Right cardiac atrium (tissue), 5 donors: ENCODE data around the gene LHFPL6. TPM values are rescaled to one million over a fixed set of nuclear protein-coding genes. Genes with fewer than 3 reads are reported as not detected.
A peak's percentile ranks its signal among the peaks of the same experiment; 100 is the strongest.

Experiments
- ATAC-seq, 2 donors: fragments of 200-7000 bp; cut with Tn5 transposase; one replicate each; pipeline versions ENCODE4 v1.8.0 to v1.9.1; 2020; ENCODE audit warnings: moderate library complexity in 2 of 2, mild to moderate bottlenecking in 1 of 2
- DNase-seq, 3 donors: peaks; one replicate each; pipeline ENCODE4 v3.0.0-alpha.2; 2020
- H3K27ac ChIP-seq: one replicate; pipeline ENCODE4 v1.5.1; 2013; ENCODE audit warnings: mild to moderate bottlenecking, low read length, control low read depth, moderate library complexity
- H3K27me3 ChIP-seq: one replicate; pipeline ENCODE4 v1.6.1; 2013; ENCODE audit not compliant: control insufficient read depth, insufficient read depth
- H3K4me1 ChIP-seq: one replicate; pipeline ENCODE4 v1.6.1; 2013; ENCODE audit warnings: low read length; ENCODE audit not compliant: control insufficient read depth, insufficient read depth
- H3K4me3 ChIP-seq: one replicate; pipeline ENCODE4 v1.5.1; 2013; ENCODE audit warnings: low read length, control low read depth
- H3K9me3 ChIP-seq: one replicate; pipeline ENCODE4 v1.6.1; 2013; ENCODE audit warnings: low read length; ENCODE audit not compliant: control insufficient read depth
- WGBS: extraction: QIAGEN DNeasy Blood & Tissue Kit; methylation state at CpG from one replicate; pipeline ENCODE4 v1.1.7; 2013; 5-methylcytosine and 5-hydroxymethylcytosine counted together
- intact Hi-C, 4 donors: fragments of 100-400 bp; cut with DNase I; formaldehyde crosslinking; loops; one replicate each; pipeline versions ENCODE4 v1.11.0 to v1.14.0; 2022 to 2023
- polyA plus RNA-seq: library from polyadenylated mRNA; stranded (reverse); fragments of 200-250 nt; gene quantifications from one replicate; pipeline ENCODE4 v1.2.3, GENCODE V29; 2013
- total RNA-seq, 4 donors: library from RNA; stranded (reverse); fragmentation: NEBNext Ultra II Directional; extraction: Animal tissue kit (Norgen Biotek cat#: 25700); gene quantifications; one replicate each; pipeline ENCODE4 v1.2.1, GENCODE V29; 2021
- donor health status: healthy with polysubstance abuse.
- donor health status: DM: no; HTN: yes; CAD: no.
- donor health status: DM: no; HTN: no; CAD: no.
- donor health status: DM: no; HTN: yes; CAD: no; lungs with severe emphysema.
- donor health status: DM: yes; HTN: yes; CAD: no.

The LHFPL6 gene
- total and polyA plus RNA-seq, 5 donors, result 54.0 to 66.8 (median 58.5) TPM

GRCh38 chr13:39577203-39577602 is 25.8 kb downstream of the LHFPL6 start:
- ATAC-seq, result no peak
- Histone ChIP-seq H3K27ac (no peak overlapping the region), H3K4me3 (no peak overlapping the region), H3K4me1 (peaks cover 13% of the 10 kb centered on the region), H3K9me3 (no peaks in the 10 kb centered on the region), H3K27me3 (no peaks in the 10 kb centered on the region)
- intact Hi-C loops, result no loop called here
- WGBS, result 84% methylated on average over 2 of the region's 2 CpGs
- no peak for DNase-seq

DNA sequence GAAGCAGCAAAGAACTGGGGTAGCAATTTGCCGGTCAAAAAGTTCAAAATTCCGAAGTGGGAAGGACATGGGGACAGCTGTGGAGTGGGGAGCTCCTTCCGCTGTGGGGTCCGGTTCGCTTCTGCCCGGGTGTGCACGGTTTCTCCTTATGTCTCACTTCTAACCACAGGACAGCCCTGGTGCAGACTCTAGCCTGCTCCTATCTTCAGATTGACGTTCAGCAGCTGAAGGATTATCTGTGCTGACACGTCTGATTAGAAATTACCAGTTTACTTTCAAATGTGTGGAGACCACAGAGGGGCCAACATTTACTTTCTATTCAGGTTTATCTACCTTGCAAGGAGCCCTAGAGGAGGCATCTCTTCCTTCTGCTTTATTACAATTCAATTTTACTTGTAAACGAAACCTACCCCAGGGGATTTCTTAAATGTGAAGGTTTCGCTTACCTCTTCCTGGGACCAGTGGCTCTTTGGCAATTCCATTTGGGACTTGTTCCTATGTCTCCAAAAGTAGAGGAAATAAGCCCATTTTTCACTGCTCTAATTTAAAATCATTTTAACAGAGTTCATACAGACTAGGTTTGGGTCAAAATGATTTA is 27.3 kb downstream of the LHFPL6 start:
- H3K4me1 ChIP-seq, result peaks cover 15% of the 10 kb centered on the region
- no peaks in the 10 kb centered on the region for H3K9me3 ChIP-seq
- 50% methylated on average over 11 of the region's 11 CpGs for WGBS
- peak overlapping the region; percentile 41 for H3K4me3 ChIP-seq
- ATAC-seq (peak; percentile 44 to 57), DNase-seq (no peak)
- peak overlapping the region; percentile 15 for H3K27ac ChIP-seq
- no peaks in the 10 kb centered on the region for H3K27me3 ChIP-seq
- intact Hi-C loops, result no loop called here

GRCh38 chr13:39571502-39572092 is 31.4 kb downstream of the LHFPL6 start:
- Histone ChIP-seq H3K4me1 (peaks cover 11% of the 10 kb centered on the region), H3K27ac (peak overlapping the region; percentile 34), H3K27me3 (no peaks in the 10 kb centered on the region), H3K9me3 (no peaks in the 10 kb centered on the region), H3K4me3 (no peak overlapping the region)
- intact Hi-C loops, result no loop called here
- WGBS, result 66% methylated on average over 15 of the region's 15 CpGs
- DNase-seq, result peak in 2 of 3 donors; percentile 27 to 65
- peak; percentile 66 to 80 for ATAC-seq

- DNase-seq (no peak), ATAC-seq (no peak)
- Histone ChIP-seq H3K4me3 (no peak overlapping the region), H3K9me3 (no peaks in the 10 kb centered on the region), H3K27ac (no peak overlapping the region), H3K4me1 (peaks cover 12% of the 10 kb centered on the region), H3K27me3 (no peaks in the 10 kb centered on the region)
- intact Hi-C loops, result no loop called here
- WGBS, result 86% methylated on average over 1 of the region's 1 CpG
Measured at GRCh38 chr13:39567569-39567968, 35.4 kb downstream of the LHFPL6 start.

DNA sequence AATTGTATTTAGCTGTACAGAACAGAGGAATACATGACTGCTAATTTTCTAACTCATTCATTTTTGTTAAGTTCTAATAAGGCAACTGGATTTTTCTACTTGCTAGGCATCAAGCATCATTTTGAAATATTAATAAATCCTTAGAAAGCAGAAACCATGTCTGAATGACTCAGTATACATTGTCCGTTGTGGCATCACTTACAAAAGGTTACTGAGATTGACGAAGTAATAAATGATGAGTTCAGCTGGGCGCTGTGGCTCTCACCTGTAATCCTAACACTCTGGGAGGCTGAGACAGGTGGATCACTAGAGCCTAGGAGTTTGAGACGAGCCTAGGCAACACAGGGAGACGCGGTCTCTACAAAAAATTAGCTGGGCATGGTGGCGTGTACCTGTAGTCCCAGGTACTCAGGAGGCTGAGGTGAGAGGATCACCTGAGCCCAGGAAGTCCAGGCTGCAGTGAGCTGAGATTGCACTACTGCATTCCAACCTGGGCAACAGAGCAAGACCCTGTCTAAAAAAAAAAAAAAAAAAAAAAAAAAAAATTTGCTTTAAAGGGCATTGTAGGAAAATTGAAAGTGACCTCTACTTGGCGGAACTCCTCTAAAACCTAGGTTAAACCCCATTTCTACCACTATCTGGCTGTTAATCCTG is 36.6 kb downstream of the LHFPL6 start:
- H3K27me3 ChIP-seq, result no peaks in the 10 kb centered on the region
- DNase-seq (no peak), ATAC-seq (no peak)
- H3K27ac ChIP-seq, result no peak overlapping the region
- WGBS, result 78% methylated on average over 8 of the region's 8 CpGs
- no peaks in the 10 kb centered on the region for H3K9me3 ChIP-seq
- peaks cover 8% of the 10 kb centered on the region for H3K4me1 ChIP-seq
- no peak overlapping the region for H3K4me3 ChIP-seq
- intact Hi-C loops, result no loop called here

GRCh38 chr13:39565036-39565949 is 37.7 kb downstream of the LHFPL6 start:
- Histone ChIP-seq H3K4me3 (no peak overlapping the region), H3K4me1 (peaks cover 6% of the 10 kb centered on the region), H3K27ac (no peak overlapping the region), H3K9me3 (no peaks in the 10 kb centered on the region), H3K27me3 (no peaks in the 10 kb centered on the region)
- DNase-seq (no peak), ATAC-seq (peak; percentile 68 to 74)
- WGBS, result 36% methylated on average over 6 of the region's 6 CpGs
- intact Hi-C loops, result no loop called here

DNA sequence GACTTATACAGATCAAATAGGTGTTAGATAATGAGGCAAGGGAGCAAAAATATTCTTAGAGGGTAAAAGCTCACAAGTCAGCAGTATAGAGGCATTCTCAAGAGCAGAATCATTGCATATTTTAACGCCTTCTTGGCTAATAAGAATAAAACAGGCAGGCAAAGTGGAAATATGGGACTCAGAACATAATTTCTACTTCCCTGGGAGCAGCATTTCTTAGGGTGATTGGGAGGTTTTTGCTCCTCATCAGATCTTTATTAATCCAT is 39.6 kb downstream of the LHFPL6 start:
- Histone ChIP-seq H3K4me1 (peaks cover 11% of the 10 kb centered on the region), H3K9me3 (no peaks in the 10 kb centered on the region), H3K27me3 (no peaks in the 10 kb centered on the region), H3K4me3 (no peak overlapping the region), H3K27ac (no peak overlapping the region)
- ATAC-seq (no peak), DNase-seq (no peak)
- intact Hi-C loops, result no loop called here
- 75% methylated on average over 1 of the region's 1 CpG for WGBS

- 80% methylated on average over 1 of the region's 1 CpG for WGBS
Measured at GRCh38 chr13:39561971-39562370, 41.0 kb downstream of the LHFPL6 start.

DNA sequence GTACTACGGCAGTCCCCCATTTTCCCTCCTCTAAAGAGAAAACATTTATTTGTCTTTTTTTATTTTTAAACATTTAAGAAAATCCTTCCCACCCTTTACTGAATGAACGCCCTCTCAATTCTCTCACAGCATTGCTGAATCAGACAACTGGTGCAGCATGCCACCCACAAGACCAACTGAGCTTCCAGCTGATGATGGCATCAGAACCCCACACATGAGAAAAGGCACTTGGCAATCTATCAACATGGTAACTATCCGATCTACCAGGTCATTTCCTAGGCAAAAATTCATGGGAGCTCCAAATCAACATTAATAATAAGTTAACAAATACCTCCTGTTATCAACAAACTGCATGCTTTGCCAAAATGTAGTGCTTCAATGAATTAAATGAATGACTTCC is 43.1 kb downstream of the LHFPL6 start:
- no peaks in the 10 kb centered on the region for H3K27me3 ChIP-seq
- no peaks in the 10 kb centered on the region for H3K9me3 ChIP-seq
- WGBS, result 86% methylated on average over 3 of the region's 3 CpGs
- ATAC-seq, result no peak
- no peak for DNase-seq
- H3K4me1 ChIP-seq, result peaks cover 9% of the 10 kb centered on the region
- H3K4me3 ChIP-seq, result no peak overlapping the region
- intact Hi-C loops, result no loop called here
- H3K27ac ChIP-seq, result no peak overlapping the region

More at GRCh38 chr13:39561971-39562370, 41.0 kb downstream of the LHFPL6 start:
- peaks cover 11% of the 10 kb centered on the region for H3K4me1 ChIP-seq
- H3K27ac ChIP-seq, result no peak overlapping the region
- no peak for DNase-seq
- H3K4me3 ChIP-seq, result no peak overlapping the region
- H3K9me3 ChIP-seq, result no peaks in the 10 kb centered on the region
- ATAC-seq, result no peak
- no peaks in the 10 kb centered on the region for H3K27me3 ChIP-seq
- intact Hi-C loops, result no loop called here

DNA sequence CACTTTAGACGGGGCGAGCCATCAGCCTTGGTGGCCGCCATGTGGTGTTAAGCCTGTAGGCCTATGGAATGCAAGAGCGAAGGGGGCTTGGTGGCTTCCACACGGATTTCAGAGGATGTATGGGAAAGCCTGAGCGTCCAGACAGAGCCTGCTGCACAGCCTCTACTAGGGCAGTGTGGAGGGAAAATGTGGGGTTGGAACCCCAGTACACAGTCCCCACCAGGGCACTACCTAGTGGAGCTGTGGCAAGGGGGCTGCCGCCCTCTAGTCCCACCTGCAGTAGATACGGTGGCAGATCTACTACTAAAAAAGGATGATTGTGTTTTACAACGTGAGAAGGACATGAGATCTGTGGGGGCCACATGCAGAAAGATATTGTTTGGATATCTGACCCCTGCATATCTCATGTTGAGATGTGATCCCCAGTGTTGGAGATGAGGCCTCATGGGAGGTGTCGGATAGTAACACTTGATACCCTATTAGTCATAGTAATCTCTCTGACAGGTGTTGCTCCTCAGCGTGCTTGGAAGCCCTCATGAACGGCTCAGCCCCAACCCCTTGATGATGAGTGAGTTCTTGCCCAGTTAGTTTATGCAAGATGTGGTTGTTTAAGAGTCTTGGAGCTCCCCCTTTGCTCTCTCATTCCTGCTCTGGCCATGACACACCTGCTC is 45.6 kb downstream of the LHFPL6 start:
- intact Hi-C loops, result no loop called here
- DNase-seq (no peak), ATAC-seq (no peak)
- Histone ChIP-seq H3K4me3 (no peak overlapping the region), H3K27me3 (no peaks in the 10 kb centered on the region), H3K9me3 (no peaks in the 10 kb centered on the region), H3K4me1 (peaks cover 12% of the 10 kb centered on the region), H3K27ac (no peak overlapping the region)
- WGBS, result 88% methylated on average over 12 of the region's 12 CpGs
